ENCODE results near the gene MX1. TPM values are rescaled to one million over a fixed set of nuclear protein-coding genes. Genes with fewer than 3 reads are reported as not detected.

MX1 gene
- total RNA-seq, 1 donor from 2014 or later = 42.4 TPM

DNA sequence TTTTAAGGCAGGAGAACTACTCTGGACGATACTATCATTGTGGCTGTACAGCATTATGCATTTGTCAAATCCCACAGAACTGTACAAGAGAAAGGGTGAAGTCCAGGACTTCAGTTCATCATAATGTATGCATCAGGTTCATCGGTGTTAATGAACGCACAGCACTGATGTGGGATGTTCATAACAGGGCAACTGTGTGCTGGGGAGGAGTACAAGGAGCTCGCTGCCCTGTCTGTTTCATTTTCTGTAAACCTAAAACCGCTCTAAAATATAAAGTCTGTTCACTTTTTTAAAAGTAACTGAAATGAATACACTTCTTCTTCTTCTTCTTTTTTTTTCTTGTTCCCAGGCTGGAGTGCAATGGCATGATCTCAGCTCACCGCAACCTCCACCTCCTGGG is 56.9 kb downstream of the MX1 start:
- H3K9me3 Mint-ChIP-seq = no peaks in the 10 kb centered on the region
- no peak for DNase-seq (ENCODE audit: low spot score in 2 of 2, unreplicated experiment in 2 of 2)
- peaks cover 19% of the 10 kb centered on the region for H3K4me1 Mint-ChIP-seq
- no peaks in the 10 kb centered on the region for H3K27me3 Mint-ChIP-seq (ENCODE audit: low read depth)
- no peak overlapping the region for H3K27ac Mint-ChIP-seq
- H3K4me3 Mint-ChIP-seq = no peak overlapping the region
- H3K36me3 Mint-ChIP-seq = no peaks in the 10 kb centered on the region
- TF ChIP-seq CTCF (IDR thresholded peaks at IDR 0.05; ENCODE audit: unreplicated experiment) = no peak

GRCh38 chr21:41483415-41483814 is 57.4 kb downstream of the MX1 start:
- no peak overlapping the region for H3K4me3 Mint-ChIP-seq
- TF ChIP-seq CTCF (IDR thresholded peaks at IDR 0.05; ENCODE audit: unreplicated experiment) = no peak
- H3K36me3 Mint-ChIP-seq = no peaks in the 10 kb centered on the region

DNA sequence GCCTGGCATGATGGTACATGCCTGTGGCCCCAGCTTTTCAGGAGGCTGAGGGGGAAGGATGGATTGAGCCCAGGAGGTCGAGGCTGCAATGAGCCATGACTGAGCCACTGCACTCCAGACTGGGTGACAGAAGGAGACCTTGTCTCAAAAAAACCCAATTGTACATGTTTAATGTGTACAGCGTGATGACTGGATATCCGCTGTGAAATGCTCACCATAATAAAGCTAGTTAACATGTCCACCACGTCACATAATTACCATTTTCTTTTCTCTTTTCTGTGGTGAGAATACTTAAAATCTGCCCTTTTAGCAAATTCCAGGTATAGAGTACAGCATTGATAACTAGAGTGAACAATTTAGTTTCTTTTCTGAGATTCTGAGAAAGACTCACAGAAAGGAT is 57.9 kb downstream of the MX1 start:
- no peaks in the 10 kb centered on the region for H3K36me3 Mint-ChIP-seq
- no peak overlapping the region for H3K27ac Mint-ChIP-seq
- H3K4me1 Mint-ChIP-seq = peaks cover 12% of the 10 kb centered on the region
- H3K9me3 Mint-ChIP-seq = no peaks in the 10 kb centered on the region
- no peaks in the 10 kb centered on the region for H3K27me3 Mint-ChIP-seq (ENCODE audit: low read depth)
- no peak for TF ChIP-seq CTCF (IDR thresholded peaks at IDR 0.05; ENCODE audit: unreplicated experiment)
- no peak overlapping the region for H3K4me3 Mint-ChIP-seq
- no peak for DNase-seq (ENCODE audit: low spot score in 2 of 2, unreplicated experiment in 2 of 2)

More at GRCh38 chr21:41483415-41483814, 57.4 kb downstream of the MX1 start:
- DNase-seq (ENCODE audit: low spot score in 2 of 2, unreplicated experiment in 2 of 2) = no peak
- no peaks in the 10 kb centered on the region for H3K27me3 Mint-ChIP-seq (ENCODE audit: low read depth)
- H3K27ac Mint-ChIP-seq = no peak overlapping the region
- no peaks in the 10 kb centered on the region for H3K9me3 Mint-ChIP-seq
- peaks cover 16% of the 10 kb centered on the region for H3K4me1 Mint-ChIP-seq

GRCh38 chr21:41487082-41487481 is 61.0 kb downstream of the MX1 start:
- no peak overlapping the region for H3K4me3 Mint-ChIP-seq
- TF ChIP-seq CTCF (IDR thresholded peaks at IDR 0.05; ENCODE audit: unreplicated experiment) = no peak
- no peaks in the 10 kb centered on the region for H3K36me3 Mint-ChIP-seq
- no peaks in the 10 kb centered on the region for H3K9me3 Mint-ChIP-seq
- no peak for DNase-seq (ENCODE audit: low spot score in 2 of 2, unreplicated experiment in 2 of 2)
- H3K27me3 Mint-ChIP-seq (ENCODE audit: low read depth) = no peaks in the 10 kb centered on the region
- peaks cover 11% of the 10 kb centered on the region for H3K4me1 Mint-ChIP-seq
- no peak overlapping the region for H3K27ac Mint-ChIP-seq

DNA sequence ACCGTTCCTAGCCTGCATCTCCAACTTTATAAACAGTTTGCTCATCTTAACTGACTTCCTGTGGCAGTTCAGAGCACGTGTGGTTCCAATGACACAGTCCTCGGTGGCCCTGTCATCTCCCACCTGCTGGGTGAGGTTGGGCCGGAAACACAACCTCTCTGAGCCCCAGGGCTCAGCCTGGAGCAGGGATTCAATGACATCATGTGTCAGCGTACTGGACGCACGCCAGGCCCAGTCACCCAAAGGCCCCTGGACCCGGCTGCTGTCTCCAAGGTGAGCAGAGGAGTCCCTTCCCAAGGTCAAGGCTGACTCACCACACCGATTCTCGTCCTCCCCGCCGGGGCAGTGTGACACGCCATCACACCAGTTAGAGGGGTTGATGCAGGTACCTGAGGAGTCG is 62.0 kb downstream of the MX1 start:
- no peaks in the 10 kb centered on the region for H3K27me3 Mint-ChIP-seq (ENCODE audit: low read depth)
- no peaks in the 10 kb centered on the region for H3K36me3 Mint-ChIP-seq
- DNase-seq (ENCODE audit: low spot score in 2 of 2, unreplicated experiment in 2 of 2) = no peak
- no peak overlapping the region for H3K27ac Mint-ChIP-seq
- TF ChIP-seq CTCF (IDR thresholded peaks at IDR 0.05; ENCODE audit: unreplicated experiment) = no peak
- peaks cover 2% of the 10 kb centered on the region for H3K4me1 Mint-ChIP-seq
- H3K4me3 Mint-ChIP-seq = no peak overlapping the region
- no peaks in the 10 kb centered on the region for H3K9me3 Mint-ChIP-seq

GRCh38 chr21:41489329-41489728 is 63.3 kb downstream of the MX1 start:
- Mint-ChIP-seq H3K27me3 (ENCODE audit: low read depth) (no peaks in the 10 kb centered on the region), H3K4me1 (peaks cover 2% of the 10 kb centered on the region), H3K36me3 (no peaks in the 10 kb centered on the region), H3K4me3 (no peak overlapping the region), H3K27ac (no peak overlapping the region), H3K9me3 (no peaks in the 10 kb centered on the region)
- TF ChIP-seq CTCF (IDR thresholded peaks at IDR 0.05; ENCODE audit: unreplicated experiment) = no peak
- no peak for DNase-seq (ENCODE audit: low spot score in 2 of 2, unreplicated experiment in 2 of 2)

All from mesothelial cell of epicardium (in vitro differentiated cells).